WTC11 (cell line): ENCODE data around the gene SLC25A25. TPM values are rescaled to one million over a fixed set of nuclear protein-coding genes. Genes with fewer than 3 reads are reported as not detected.

Source experiments
- ATAC-seq: fragments of 200-7000 bp; cut with Tn5 transposase; 2 replicates; pipeline ENCODE4 v1.10.0; 2021; ENCODE audit warnings: mild to moderate bottlenecking, moderate library complexity
- CTCF ChIA-PET: fragments of 300-600 bp; sonication (Branson Sonifier 250); formaldehyde crosslinking; loops from one replicate; lab custom pipeline; 2021; ENCODE audit warnings: antibody characterized with exemption; lab: Charles Lee
- POLR2A ChIA-PET: fragments of 350-600 bp; sonication (Branson Sonifier 250); formaldehyde crosslinking; loops from one replicate; lab custom pipeline; 2021; ENCODE audit warnings: antibody characterized with exemption; lab: Charles Lee
- DNase-seq: peaks from one replicate; pipeline ENCODE4 v3.0.0; 2021; ENCODE audit warnings: low spot score
- H3K27ac Mint-ChIP-seq: 2 replicates; pipeline ENCODE4 v1.8.0; 2021; ENCODE audit warnings: mixed read lengths
- H3K27me3 Mint-ChIP-seq: 2 replicates; pipeline ENCODE4 v1.8.0; 2021; ENCODE audit warnings: low read depth, mild to moderate bottlenecking, moderate library complexity, mixed read lengths
- H3K36me3 Mint-ChIP-seq: 2 replicates; pipeline ENCODE4 v1.8.0; 2021; ENCODE audit warnings: mixed read lengths
- H3K4me1 Mint-ChIP-seq: 2 replicates; pipeline ENCODE4 v1.8.0; 2022; ENCODE audit warnings: mixed read lengths
- H3K4me3 Mint-ChIP-seq: 2 replicates; pipeline ENCODE4 v1.8.0; 2021; ENCODE audit warnings: mild to moderate bottlenecking, moderate library complexity, mixed read lengths
- H3K9me3 Mint-ChIP-seq: 2 replicates; pipeline ENCODE4 v1.8.0; 2021; ENCODE audit warnings: mixed read lengths
- ARID4B ChIP-seq: sonication (generic); formaldehyde crosslinking; IDR thresholded peaks from 2 replicates; pipeline ENCODE4 v1.8.0; 2023; ENCODE audit warnings: missing genetic modification reagents, mild to moderate bottlenecking, borderline replicate concordance
- ATF1 ChIP-seq: sonication (generic); formaldehyde crosslinking; IDR thresholded peaks from 2 replicates; pipeline ENCODE4 v1.8.1; 2023; ENCODE audit warnings: mild to moderate bottlenecking, moderate library complexity, missing genetic modification reagents
- ATF2 ChIP-seq: sonication (generic); formaldehyde crosslinking; IDR thresholded peaks from 2 replicates; pipeline ENCODE4 v1.8.1; 2022; ENCODE audit warnings: low read depth, missing genetic modification reagents, borderline replicate concordance
- ATF3 ChIP-seq: sonication (generic); formaldehyde crosslinking; conservative IDR thresholded peaks from 2 replicates; pipeline ENCODE4 v1.8.1; 2022; ENCODE audit warnings: mild to moderate bottlenecking, missing genetic modification reagents
- ATF6 ChIP-seq: sonication (generic); formaldehyde crosslinking; IDR thresholded peaks from 2 replicates; pipeline ENCODE4 v1.8.1; 2023; ENCODE audit warnings: mild to moderate bottlenecking, missing genetic modification reagents
- E2F1 ChIP-seq: sonication (generic); formaldehyde crosslinking; IDR thresholded peaks from 2 replicates; pipeline ENCODE4 v1.8.0; 2022; ENCODE audit warnings: mild to moderate bottlenecking, missing genetic modification reagents
- ESRRA ChIP-seq: sonication (generic); formaldehyde crosslinking; IDR thresholded peaks from 2 replicates; pipeline ENCODE4 v1.8.1; 2022; ENCODE audit warnings: mild to moderate bottlenecking, missing genetic modification reagents, borderline replicate concordance
- ETV6 ChIP-seq: sonication (generic); formaldehyde crosslinking; IDR thresholded peaks from 2 replicates; pipeline ENCODE4 v1.8.1; 2022; ENCODE audit warnings: mild to moderate bottlenecking, missing genetic modification reagents
- FOXP4 ChIP-seq: sonication (generic); formaldehyde crosslinking; IDR thresholded peaks from 2 replicates; pipeline ENCODE4 v1.8.0; 2022; ENCODE audit warnings: mild to moderate bottlenecking, missing genetic modification reagents
- HMGA2 ChIP-seq: fragments of 250-450 bp; sonication (Bioruptor Pico); IDR thresholded peaks from 2 replicates; pipeline ENCODE4 v1.4.0; 2021; ENCODE audit warnings: mild to moderate bottlenecking, moderate library complexity
- IRF2 ChIP-seq: sonication (generic); formaldehyde crosslinking; IDR thresholded peaks from 2 replicates; pipeline ENCODE4 v1.8.0; 2022; ENCODE audit warnings: low read depth, missing genetic modification reagents, borderline replicate concordance
- JUN ChIP-seq: sonication (generic); formaldehyde crosslinking; IDR thresholded peaks from 2 replicates; pipeline ENCODE4 v1.8.0; 2023; ENCODE audit warnings: mild to moderate bottlenecking, missing genetic modification reagents
- NFE2L1 ChIP-seq: sonication (generic); formaldehyde crosslinking; IDR thresholded peaks from 2 replicates; pipeline ENCODE4 v1.8.1; 2023; ENCODE audit warnings: missing genetic modification reagents
- NR1H2 ChIP-seq: sonication (generic); formaldehyde crosslinking; IDR thresholded peaks from 2 replicates; pipeline ENCODE4 v1.9.0; 2021; ENCODE audit warnings: mild to moderate bottlenecking, moderate library complexity, missing genetic modification reagents
- NR2C2 ChIP-seq: sonication (generic); formaldehyde crosslinking; IDR thresholded peaks from 2 replicates; pipeline ENCODE4 v1.8.0; 2022; ENCODE audit warnings: mild to moderate bottlenecking, missing genetic modification reagents
- RELA ChIP-seq: sonication (generic); formaldehyde crosslinking; IDR thresholded peaks from 2 replicates; pipeline ENCODE4 v1.8.1; 2022; ENCODE audit warnings: missing genetic modification reagents, mild to moderate bottlenecking, borderline replicate concordance
- USF2 ChIP-seq: sonication (generic); formaldehyde crosslinking; IDR thresholded peaks from 2 replicates; pipeline ENCODE4 v1.8.1; 2023; ENCODE audit warnings: mild to moderate bottlenecking, missing genetic modification reagents, moderate library complexity
- ZBTB21 ChIP-seq: sonication (generic); formaldehyde crosslinking; IDR thresholded peaks from 2 replicates; pipeline ENCODE4 v1.8.1; 2023; ENCODE audit warnings: mild to moderate bottlenecking, missing genetic modification reagents, borderline replicate concordance
- ZNF121 ChIP-seq: sonication (generic); formaldehyde crosslinking; IDR thresholded peaks from 2 replicates; pipeline ENCODE4 v1.8.0; 2023; ENCODE audit warnings: missing genetic modification reagents
- ZNF263 ChIP-seq: sonication (generic); formaldehyde crosslinking; IDR thresholded peaks from 2 replicates; pipeline ENCODE4 v1.8.1; 2022; ENCODE audit warnings: low read depth, mild to moderate bottlenecking, moderate library complexity, missing genetic modification reagents
- ZNF317 ChIP-seq: sonication (generic); formaldehyde crosslinking; IDR thresholded peaks from 2 replicates; pipeline ENCODE4 v1.8.1; 2023; ENCODE audit warnings: low read depth, mild to moderate bottlenecking, moderate library complexity, missing genetic modification reagents, borderline replicate concordance
- ZNF671 ChIP-seq: fragments of 250-450 bp; sonication (Bioruptor Pico); IDR thresholded peaks from 2 replicates; pipeline ENCODE4 v1.8.0; 2021; ENCODE audit warnings: mild to moderate bottlenecking
- total RNA-seq: library from RNA; stranded (reverse); gene quantifications from 3 replicates; pipeline ENCODE4 v1.2.3, GENCODE V29; 2021

The SLC25A25 gene
- total RNA-seq, 1 experiment from 2014 or later, result 17.4 TPM

- TF ChIP-seq ESRRA (no peak), NR2C2 (no peak), ZNF671 (CRISPR knock-in tag) (no peak), ATF6 (CRISPR knock-in tag) (no peak), ETV6 (no peak), ARID4B (no peak)
- TF ChIP-seq, all 79 proteins: peak for 0
Observed at GRCh38 chr9:128142061-128142460, 74.0 kb downstream of the SLC25A25 start (continued).

GRCh38 chr9:128142596-128142995 is 74.6 kb downstream of the SLC25A25 start:
- ATAC-seq, result no peak
- no peak for DNase-seq
- Mint-ChIP-seq H3K27me3 (no peaks in the 10 kb centered on the region; the same call in 1 of the 2 replicates), H3K4me3 (no peak overlapping the region)
- TF ChIP-seq ZNF121 (CRISPR knock-in tag) (no peak), NFE2L1 (CRISPR knock-in tag) (no peak), ZNF317 (no peak), FOXP4 (no peak), NR1H2 (CRISPR knock-in tag) (no peak), ATF3 (CRISPR knock-in tag) (no peak), RELA (CRISPR knock-in tag) (no peak), USF2 (CRISPR knock-in tag) (no peak), E2F1 (CRISPR knock-in tag) (no peak), ATF2 (no peak), JUN (no peak), HMGA2 (CRISPR knock-in tag) (no peak), ZNF263 (CRISPR knock-in tag) (no peak), ATF1 (CRISPR knock-in tag) (no peak), ZBTB21 (CRISPR knock-in tag) (no peak), IRF2 (CRISPR knock-in tag) (no peak)
- TF ChIP-seq, all 79 proteins: peak for 0
- H3K9me3 Mint-ChIP-seq, result no peaks in the 10 kb centered on the region
- H3K36me3 Mint-ChIP-seq, result no peaks in the 10 kb centered on the region
- peaks cover 5% of the 10 kb centered on the region; the same call in 1 of the 2 replicates for H3K4me1 Mint-ChIP-seq
- no peak overlapping the region for H3K27ac Mint-ChIP-seq
- ChIA-PET CTCF (interaction anchor here (0.6 to 3.2 kb wide), 9 partner anchors 9 to 575 kb away, joined by 3 to 21 read pairs (median 3); no protein-coding TSS in a partner anchor), POLR2A (interaction anchor here (0.6 kb wide), 1 partner anchor 474 kb away, joined by 5 read pairs; no protein-coding TSS in a partner anchor)
